Activated naive CD8-positive, alpha-beta T cell treated with anti-CD3 and anti-CD28 coated beads for 36 hours (primary cell): ENCODE results near the gene TRANK1. TPM values are rescaled to one million over a fixed set of nuclear protein-coding genes. Genes with fewer than 3 reads are reported as not detected.
A peak's percentile ranks its signal among the peaks of the same experiment; 100 is the strongest.
"Not testable (repeated sequence)": the region's sequence is repeated elsewhere in the genome, so short reads cannot be mapped to it uniquely, and the experiment has no call there.

Source experiments
- DNase-seq: peaks from one replicate; pipeline ENCODE4 v3.0.0; 2021
- H3K27ac Mint-ChIP-seq: one replicate; pipeline ENCODE4 v1.8.0; 2022; ENCODE audit warnings: mild to moderate bottlenecking, moderate library complexity, mixed read lengths
- H3K27me3 Mint-ChIP-seq: one replicate; pipeline ENCODE4 v1.8.0; 2022; ENCODE audit warnings: mild to moderate bottlenecking, mixed read lengths
- H3K36me3 Mint-ChIP-seq: one replicate; pipeline ENCODE4 v1.8.0; 2021; ENCODE audit warnings: mild to moderate bottlenecking, mixed read lengths
- H3K4me1 Mint-ChIP-seq: one replicate; pipeline ENCODE4 v1.8.0; 2021; ENCODE audit warnings: mixed read lengths
- H3K4me3 Mint-ChIP-seq: one replicate; pipeline ENCODE4 v1.8.0; 2022; ENCODE audit warnings: mild to moderate bottlenecking, moderate library complexity, mixed read lengths
- H3K9me3 Mint-ChIP-seq: one replicate; pipeline ENCODE4 v1.8.0; 2022; ENCODE audit warnings: mixed read lengths
- total RNA-seq, 2 experiments: library from RNA; stranded (reverse); gene quantifications; one replicate each; pipeline ENCODE4 v1.2.3, GENCODE V29; 2021

Gene TRANK1
- total RNA-seq, 2 experiments from 2014 or later, result 17.2 to 20.7 TPM

- Mint-ChIP-seq H3K4me3 (no peak overlapping the region), H3K27ac (peak overlapping the region; percentile 60), H3K4me1 (peaks cover 42% of the 10 kb centered on the region), H3K27me3 (no peaks in the 10 kb centered on the region), H3K9me3 (no peaks in the 10 kb centered on the region), H3K36me3 (peaks cover 51% of the 10 kb centered on the region)
- DNase-seq, result no peak
These were observed 49.1 kb downstream of the TRANK1 start for GRCh38 chr3:36895496-36896409.

- H3K4me1 Mint-ChIP-seq, result peaks cover 39% of the 10 kb centered on the region
- no peak for DNase-seq
- no peak overlapping the region for H3K27ac Mint-ChIP-seq
- H3K36me3 Mint-ChIP-seq, result peaks cover 46% of the 10 kb centered on the region
- no peaks in the 10 kb centered on the region for H3K27me3 Mint-ChIP-seq
- H3K4me3 Mint-ChIP-seq, result no peak overlapping the region
- no peaks in the 10 kb centered on the region for H3K9me3 Mint-ChIP-seq
These were observed 49.9 kb downstream of the TRANK1 start for GRCh38 chr3:36894914-36895313.

- H3K4me3 Mint-ChIP-seq, result no peak overlapping the region
These were observed 51.0 kb downstream of the TRANK1 start for GRCh38 chr3:36893826-36894225.

GRCh38 chr3:36893137-36893557, 51.7 kb downstream of the TRANK1 start:
- Mint-ChIP-seq H3K4me3 (no peak overlapping the region), H3K27ac (peak overlapping the region; percentile 36), H3K27me3 (no peaks in the 10 kb centered on the region), H3K36me3 (peaks cover 38% of the 10 kb centered on the region), H3K9me3 (no peaks in the 10 kb centered on the region), H3K4me1 (peaks cover 32% of the 10 kb centered on the region)
- DNase-seq, result no peak

More at GRCh38 chr3:36893826-36894225, 51.0 kb downstream of the TRANK1 start:
- Mint-ChIP-seq H3K27me3 (no peaks in the 10 kb centered on the region), H3K4me1 (peaks cover 34% of the 10 kb centered on the region), H3K9me3 (no peaks in the 10 kb centered on the region), H3K27ac (peak overlapping the region; percentile 36), H3K36me3 (peaks cover 40% of the 10 kb centered on the region)
- no peak for DNase-seq

- H3K36me3 Mint-ChIP-seq, result peaks cover 32% of the 10 kb centered on the region
These were observed 52.3 kb downstream of the TRANK1 start for GRCh38 chr3:36892457-36893136.

GRCh38 chr3:36891701-36892160, 53.1 kb downstream of the TRANK1 start:
- DNase-seq, result no peak
- H3K27ac Mint-ChIP-seq, result peak overlapping the region; percentile 46
- no peak overlapping the region for H3K4me3 Mint-ChIP-seq
- peaks cover 31% of the 10 kb centered on the region for H3K36me3 Mint-ChIP-seq
- no peaks in the 10 kb centered on the region for H3K27me3 Mint-ChIP-seq
- H3K9me3 Mint-ChIP-seq, result no peaks in the 10 kb centered on the region
- peaks cover 31% of the 10 kb centered on the region for H3K4me1 Mint-ChIP-seq

More at GRCh38 chr3:36892457-36893136, 52.3 kb downstream of the TRANK1 start:
- peak overlapping the region; percentile 36 for H3K27ac Mint-ChIP-seq
- no peaks in the 10 kb centered on the region for H3K9me3 Mint-ChIP-seq
- no peaks in the 10 kb centered on the region for H3K27me3 Mint-ChIP-seq
- H3K4me3 Mint-ChIP-seq, result no peak overlapping the region
- no peak for DNase-seq
- peaks cover 30% of the 10 kb centered on the region for H3K4me1 Mint-ChIP-seq

GRCh38 chr3:36891097-36891496, 53.8 kb downstream of the TRANK1 start:
- H3K36me3 Mint-ChIP-seq, result peaks cover 28% of the 10 kb centered on the region
- not testable (repeated sequence) for H3K4me3 Mint-ChIP-seq, H3K9me3 Mint-ChIP-seq, H3K27ac Mint-ChIP-seq, H3K27me3 Mint-ChIP-seq, DNase-seq
- peaks cover 30% of the 10 kb centered on the region for H3K4me1 Mint-ChIP-seq

GRCh38 chr3:36890261-36890660, 54.6 kb downstream of the TRANK1 start:
- H3K27ac Mint-ChIP-seq, result no peak overlapping the region
- H3K36me3 Mint-ChIP-seq, result peaks cover 28% of the 10 kb centered on the region
- H3K4me1 Mint-ChIP-seq, result peaks cover 24% of the 10 kb centered on the region

GRCh38 chr3:36881735-36882134, 63.1 kb downstream of the TRANK1 start:
- DNase-seq, result no peak
- Mint-ChIP-seq H3K4me1 (peaks cover 25% of the 10 kb centered on the region), H3K9me3 (no peaks in the 10 kb centered on the region), H3K4me3 (no peak overlapping the region), H3K27me3 (no peaks in the 10 kb centered on the region), H3K36me3 (peaks cover 15% of the 10 kb centered on the region), H3K27ac (no peak overlapping the region)

More at GRCh38 chr3:36890261-36890660, 54.6 kb downstream of the TRANK1 start:
- Mint-ChIP-seq H3K9me3 (no peaks in the 10 kb centered on the region), H3K4me3 (no peak overlapping the region), H3K27me3 (no peaks in the 10 kb centered on the region)
- no peak for DNase-seq

- Mint-ChIP-seq H3K4me1 (peaks cover 33% of the 10 kb centered on the region), H3K36me3 (peaks cover 11% of the 10 kb centered on the region)
- not testable (repeated sequence) for H3K27ac Mint-ChIP-seq, DNase-seq, H3K9me3 Mint-ChIP-seq, H3K4me3 Mint-ChIP-seq, H3K27me3 Mint-ChIP-seq
These were observed 65.0 kb downstream of the TRANK1 start for GRCh38 chr3:36879842-36880241.

GRCh38 chr3:36877930-36878685, 66.7 kb downstream of the TRANK1 start:
- Mint-ChIP-seq H3K27ac (no peak overlapping the region), H3K4me3 (no peak overlapping the region), H3K36me3 (peaks cover 9% of the 10 kb centered on the region), H3K4me1 (peaks cover 31% of the 10 kb centered on the region), H3K9me3 (no peaks in the 10 kb centered on the region), H3K27me3 (no peaks in the 10 kb centered on the region)
- no peak for DNase-seq

GRCh38 chr3:36876181-36876936, 68.5 kb downstream of the TRANK1 start:
- DNase-seq, result peak; percentile 8
- H3K4me1 Mint-ChIP-seq, result peaks cover 31% of the 10 kb centered on the region
- H3K9me3 Mint-ChIP-seq, result no peaks in the 10 kb centered on the region
- peaks cover 2% of the 10 kb centered on the region for H3K36me3 Mint-ChIP-seq
- peak overlapping the region; percentile 82 for H3K27ac Mint-ChIP-seq
- H3K27me3 Mint-ChIP-seq, result no peaks in the 10 kb centered on the region
- H3K4me3 Mint-ChIP-seq, result peak overlapping the region; percentile 47

- no peak for DNase-seq
- peaks cover 30% of the 10 kb centered on the region for H3K4me1 Mint-ChIP-seq
- peaks cover 2% of the 10 kb centered on the region for H3K36me3 Mint-ChIP-seq
- no peaks in the 10 kb centered on the region for H3K9me3 Mint-ChIP-seq
- H3K27ac Mint-ChIP-seq, result no peak overlapping the region
- H3K4me3 Mint-ChIP-seq, result no peak overlapping the region
- no peaks in the 10 kb centered on the region for H3K27me3 Mint-ChIP-seq
These were observed 69.5 kb downstream of the TRANK1 start for GRCh38 chr3:36875397-36875796.

GRCh38 chr3:36874424-36874823, 70.4 kb downstream of the TRANK1 start:
- no peak overlapping the region for H3K4me3 Mint-ChIP-seq
- no peak overlapping the region for H3K27ac Mint-ChIP-seq
- no peaks in the 10 kb centered on the region for H3K36me3 Mint-ChIP-seq
- no peaks in the 10 kb centered on the region for H3K27me3 Mint-ChIP-seq
- H3K4me1 Mint-ChIP-seq, result peaks cover 26% of the 10 kb centered on the region
- no peaks in the 10 kb centered on the region for H3K9me3 Mint-ChIP-seq
- no peak for DNase-seq
